Right atrium auricular region (tissue), 2 donors: ENCODE measurements around the gene ADAD2. TPM values are rescaled to one million over a fixed set of nuclear protein-coding genes. Genes with fewer than 3 reads are reported as not detected.
"Not testable (repeated sequence)": the region's sequence is repeated elsewhere in the genome, so short reads cannot be mapped to it uniquely, and the experiment has no call there.

ENCODE experiments used
- DNase-seq: peaks from one replicate; pipeline ENCODE4 v3.0.0-alpha.2; 2019; ENCODE audit warnings: low spot score
- H3K27ac ChIP-seq, 2 donors: fragments of 200-600 bp; sonication (generic); 1 replicate in 1 of 2; 2 replicates in 1 of 2; pipeline ENCODE4 v1.5.1; 2016 to 2019
- H3K27me3 ChIP-seq, 2 donors: fragments of 200-600 bp; sonication (generic); one replicate each; pipeline versions ENCODE4 v1.5.1 to v1.6.0; 2017 to 2019
- H3K36me3 ChIP-seq: fragments of 200-600 bp; sonication (generic); one replicate; pipeline ENCODE4 v1.5.1; 2016
- H3K4me1 ChIP-seq, 2 donors: fragments of 200-600 bp; sonication (generic); one replicate each; pipeline versions ENCODE4 v1.5.1 to v1.6.0; 2017 to 2019
- H3K4me3 ChIP-seq, 2 donors: fragments of 200-600 bp; sonication (generic); 1 replicate in 1 of 2; 2 replicates in 1 of 2; pipeline ENCODE4 v1.5.1; 2017 to 2019; ENCODE audit warnings: mild to moderate bottlenecking in 1 of 2, moderate library complexity in 1 of 2
- H3K9me3 ChIP-seq, 2 donors: fragments of 200-600 bp; sonication (generic); one replicate each; pipeline ENCODE4 v1.5.1; 2019
- total RNA-seq, 2 donors: library from RNA; depleted of rRNA; stranded (reverse); fragments of >200 nt; gene quantifications; one replicate each; pipeline ENCODE4 v1.1.0, GENCODE V29; 2016
- TF ChIP-seq, protein P1 (sequence below), 2 donors: fragments of 200-600 bp; sonication (generic); IDR thresholded peaks; one replicate each; pipeline ENCODE4 v1.5.1; 2019; ENCODE audit warnings: antibody characterized with exemption in 2 of 2

The ADAD2 gene
- total RNA-seq, 2 donors from 2014 or later: 0.19 TPM; not detected in 1

DNA sequence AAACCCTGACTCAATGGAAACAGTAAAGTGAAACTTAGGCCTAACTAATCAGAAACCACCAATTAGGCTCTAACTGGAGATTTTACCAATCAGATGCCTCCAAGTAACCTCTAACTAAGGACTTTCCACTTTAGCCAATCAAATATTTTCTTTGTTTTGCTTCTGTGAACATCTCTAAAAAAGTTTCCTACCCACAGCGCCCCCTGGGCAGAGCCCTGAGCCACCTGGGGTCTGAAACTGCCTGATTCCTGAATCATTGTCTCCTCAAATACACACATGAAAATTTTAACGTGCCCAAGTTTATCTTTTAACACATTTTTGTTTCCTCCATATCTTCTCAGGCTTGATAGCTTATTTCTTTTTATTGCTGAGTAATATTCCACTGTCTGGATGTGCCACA is 19.0 kb downstream of the ADAD2 start:
- no peak for DNase-seq
- no peaks in the 10 kb centered on the region for H3K27me3 ChIP-seq
- no peak overlapping the region for H3K4me3 ChIP-seq
- H3K27ac ChIP-seq: no peak overlapping the region
- no peaks in the 10 kb centered on the region for H3K36me3 ChIP-seq
- peaks cover 0 to 9% of the 10 kb centered on the region in 2 donors for H3K4me1 ChIP-seq
- TF ChIP-seq, protein P1, sequence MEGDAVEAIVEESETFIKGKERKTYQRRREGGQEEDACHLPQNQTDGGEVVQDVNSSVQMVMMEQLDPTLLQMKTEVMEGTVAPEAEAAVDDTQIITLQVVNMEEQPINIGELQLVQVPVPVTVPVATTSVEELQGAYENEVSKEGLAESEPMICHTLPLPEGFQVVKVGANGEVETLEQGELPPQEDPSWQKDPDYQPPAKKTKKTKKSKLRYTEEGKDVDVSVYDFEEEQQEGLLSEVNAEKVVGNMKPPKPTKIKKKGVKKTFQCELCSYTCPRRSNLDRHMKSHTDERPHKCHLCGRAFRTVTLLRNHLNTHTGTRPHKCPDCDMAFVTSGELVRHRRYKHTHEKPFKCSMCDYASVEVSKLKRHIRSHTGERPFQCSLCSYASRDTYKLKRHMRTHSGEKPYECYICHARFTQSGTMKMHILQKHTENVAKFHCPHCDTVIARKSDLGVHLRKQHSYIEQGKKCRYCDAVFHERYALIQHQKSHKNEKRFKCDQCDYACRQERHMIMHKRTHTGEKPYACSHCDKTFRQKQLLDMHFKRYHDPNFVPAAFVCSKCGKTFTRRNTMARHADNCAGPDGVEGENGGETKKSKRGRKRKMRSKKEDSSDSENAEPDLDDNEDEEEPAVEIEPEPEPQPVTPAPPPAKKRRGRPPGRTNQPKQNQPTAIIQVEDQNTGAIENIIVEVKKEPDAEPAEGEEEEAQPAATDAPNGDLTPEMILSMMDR (IDR thresholded peaks at IDR 0.05): no peak
- no peaks in the 10 kb centered on the region for H3K9me3 ChIP-seq

DNA sequence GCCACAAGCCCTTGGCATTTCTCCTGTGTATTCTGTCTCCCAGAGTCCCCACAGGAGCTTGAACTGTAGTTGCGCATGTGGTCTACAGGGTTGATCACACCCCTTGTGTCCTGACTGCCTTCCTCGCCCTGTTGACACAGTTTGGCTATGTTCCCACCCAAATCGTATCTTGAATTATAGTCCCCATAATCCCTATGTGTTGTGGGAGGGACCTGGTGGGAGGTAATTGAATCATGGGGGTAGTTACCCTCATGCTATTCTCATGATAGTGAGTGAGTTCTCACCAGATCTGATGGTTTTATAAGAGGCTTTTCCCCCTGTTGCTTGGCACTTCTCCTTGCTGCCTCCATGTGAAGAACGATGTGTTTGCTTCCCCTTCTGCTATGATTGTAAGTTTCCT is 21.2 kb downstream of the ADAD2 start:
- Histone ChIP-seq H3K9me3 (no peaks in the 10 kb centered on the region), H3K4me3 (no peak overlapping the region), H3K36me3 (no peaks in the 10 kb centered on the region), H3K4me1 (peaks cover 0 to 9% of the 10 kb centered on the region in 2 donors), H3K27me3 (no peaks in the 10 kb centered on the region), H3K27ac (no peak overlapping the region)
- TF ChIP-seq, protein P1 (IDR thresholded peaks at IDR 0.05): no peak
- DNase-seq: no peak

DNA sequence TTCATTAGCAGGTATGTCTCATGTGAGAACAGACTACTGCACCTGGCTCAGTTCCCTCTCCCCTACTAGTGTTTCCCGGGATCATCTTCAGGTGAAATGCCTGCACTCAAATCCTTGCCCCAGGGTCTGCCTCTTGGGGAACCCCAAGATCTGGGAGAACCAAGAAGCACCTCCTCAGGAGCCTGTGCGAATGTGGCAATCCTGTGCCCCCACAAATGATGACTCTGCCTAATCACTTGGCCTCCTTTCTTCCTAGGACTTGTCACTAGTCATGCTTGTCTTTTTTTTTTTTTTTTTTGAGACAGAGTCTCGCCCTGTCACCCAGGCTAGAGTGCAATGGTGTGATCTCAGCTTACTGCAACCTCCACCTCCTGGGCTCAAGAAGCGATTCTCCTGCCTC is 21.7 kb downstream of the ADAD2 start:
- H3K27me3 ChIP-seq: no peaks in the 10 kb centered on the region
- no peak for DNase-seq
- no peaks in the 10 kb centered on the region for H3K36me3 ChIP-seq
- H3K4me1 ChIP-seq: peaks cover 0 to 9% of the 10 kb centered on the region in 2 donors
- TF ChIP-seq, protein P1 (IDR thresholded peaks at IDR 0.05): no peak
- no peak overlapping the region for H3K4me3 ChIP-seq
- H3K9me3 ChIP-seq: no peaks in the 10 kb centered on the region
- H3K27ac ChIP-seq: no peak overlapping the region

DNA sequence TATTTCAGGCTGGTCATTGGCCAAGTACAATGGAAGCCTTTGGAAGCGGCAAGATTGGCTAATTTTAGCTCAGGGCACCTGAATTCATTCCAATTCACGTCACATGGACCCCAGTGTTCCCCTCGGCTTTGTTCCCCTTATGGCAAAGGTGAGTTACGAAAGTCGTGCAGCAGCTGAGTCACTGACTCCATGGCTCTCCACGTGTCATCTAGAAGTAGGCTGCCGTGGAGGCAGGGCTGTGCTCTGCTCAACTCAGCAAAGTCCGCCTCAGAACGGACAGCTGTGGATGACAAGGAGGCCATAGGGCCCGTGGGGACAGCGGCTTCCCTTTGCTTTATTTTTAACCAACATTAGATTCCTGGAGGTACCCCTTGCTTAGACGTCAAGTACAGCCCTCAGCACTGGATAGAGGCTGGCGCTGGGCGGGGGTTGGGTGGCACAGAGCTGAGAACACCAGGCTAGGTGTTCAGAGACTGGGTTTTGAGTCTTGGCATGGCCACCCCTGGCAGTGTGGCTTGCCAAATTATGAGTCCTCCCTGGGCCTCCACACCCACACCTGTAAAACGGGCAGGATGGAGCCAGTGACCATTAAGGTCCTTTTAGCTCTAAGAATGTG is 23.6 kb downstream of the ADAD2 start:
- TF ChIP-seq, protein P1 (IDR thresholded peaks at IDR 0.05): no peak
- no peak for DNase-seq
- H3K4me3 ChIP-seq: no peak overlapping the region
- no peaks in the 10 kb centered on the region for H3K36me3 ChIP-seq
- H3K27ac ChIP-seq: no peak overlapping the region
- H3K27me3 ChIP-seq: no peaks in the 10 kb centered on the region
- H3K9me3 ChIP-seq: no peaks in the 10 kb centered on the region
- peaks cover 0 to 9% of the 10 kb centered on the region in 2 donors for H3K4me1 ChIP-seq

DNA sequence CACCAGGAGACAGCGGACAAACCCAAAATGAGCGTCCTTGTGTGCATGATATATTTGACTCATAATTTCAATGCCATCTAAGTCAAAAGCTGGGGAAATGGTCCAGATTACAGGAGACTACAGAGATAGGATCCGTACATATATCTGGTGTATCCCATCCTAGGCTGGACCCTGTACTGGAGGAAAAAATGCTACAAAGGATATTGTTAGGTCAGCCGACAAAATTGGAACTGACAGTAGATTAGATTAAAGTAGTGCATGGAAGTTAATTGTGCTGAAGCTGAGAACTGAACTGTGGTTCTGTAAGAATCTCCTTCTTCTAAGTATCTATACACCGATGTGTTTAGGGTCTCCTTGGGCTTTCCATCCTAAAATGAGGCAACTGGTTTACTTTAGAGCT is 24.6 kb downstream of the ADAD2 start:
- no peak overlapping the region for H3K27ac ChIP-seq
- H3K9me3 ChIP-seq: no peaks in the 10 kb centered on the region
- no peaks in the 10 kb centered on the region for H3K36me3 ChIP-seq
- peaks cover 0 to 9% of the 10 kb centered on the region in 2 donors for H3K4me1 ChIP-seq
- H3K4me3 ChIP-seq: no peak overlapping the region
- no peak for DNase-seq
- TF ChIP-seq, protein P1 (IDR thresholded peaks at IDR 0.05): no peak
- H3K27me3 ChIP-seq: no peaks in the 10 kb centered on the region

DNA sequence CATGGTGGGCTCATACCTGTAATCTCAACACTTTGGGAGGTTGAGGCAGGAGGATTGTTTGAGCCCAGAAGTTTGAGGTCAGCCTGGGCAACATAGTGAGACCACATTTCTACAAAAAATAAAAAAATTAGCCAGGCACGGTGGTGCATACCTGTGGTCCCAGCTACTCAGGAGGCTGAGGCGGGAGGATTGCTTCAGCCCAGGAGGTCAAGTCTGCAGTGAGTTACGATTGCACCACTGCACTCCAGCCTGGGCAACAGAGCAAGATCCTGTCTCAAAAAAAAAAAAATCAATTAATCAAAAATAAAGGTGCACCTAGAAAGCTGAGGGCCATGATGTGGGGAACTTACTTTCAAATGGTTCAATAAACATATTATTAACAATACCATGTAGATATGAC is 25.2 kb downstream of the ADAD2 start:
- H3K27ac ChIP-seq, H3K4me3 ChIP-seq, DNase-seq, H3K36me3 ChIP-seq, H3K27me3 ChIP-seq, H3K4me1 ChIP-seq, H3K9me3 ChIP-seq: not testable (repeated sequence)
